ENCODE measurements around the gene AGK.

GRCh38 chr7:141641876-141642275, 90.7 kb downstream of the AGK start:
- no peak for TF ChIP-seq CTCF (IDR thresholded peaks at IDR 0.05; ENCODE audit: low read depth, low read length)
- TF ChIP-seq EZH2phosphoT487 (IDR thresholded peaks at IDR 0.05; ENCODE audit: low read depth), result no peak

Data from OCI-LY3 (cell line).